HEK293T (cell line): ENCODE measurements around the gene MT3.

Source experiments
- CTCF ChIA-PET: fragments of 350-600 bp; formaldehyde crosslinking; extraction: SDS; loops from one replicate; lab custom pipeline; 2021; ENCODE audit warnings: antibody characterized with exemption, inconsistent platforms; lab: Yijun Ruan, JAX
- POLR2A ChIA-PET: fragments of 350-600 bp; formaldehyde crosslinking; extraction: SDS; loops from one replicate; lab custom pipeline; 2020; ENCODE audit warnings: antibody characterized with exemption, inconsistent platforms; lab: Yijun Ruan, JAX
- DNase-seq: peaks from one replicate; pipeline ENCODE4 v3.0.0; 2012; ENCODE audit warnings: mixed read lengths; ENCODE audit errors: extremely low spot score
- ARNT ChIP-seq: fragments of 450-650 bp; IDR thresholded peaks from 2 replicates; pipeline ENCODE4 v1.6.1; 2017; ENCODE audit warnings: mild to moderate bottlenecking
- BHLHE40 ChIP-seq: fragments of 450-650 bp; IDR thresholded peaks from 2 replicates; pipeline ENCODE4 v1.6.1; 2016; ENCODE audit warnings: mild to moderate bottlenecking, moderate library complexity, borderline replicate concordance
- CTBP1 ChIP-seq: fragments of 450-650 bp; IDR thresholded peaks from 2 replicates; pipeline ENCODE4 v1.6.1; 2016; ENCODE audit warnings: borderline replicate concordance
- ELF4 ChIP-seq: fragments of 450-650 bp; IDR thresholded peaks from 2 replicates; pipeline ENCODE4 v1.6.1; 2017; ENCODE audit warnings: antibody characterized with exemption
- FOXA1 ChIP-seq: fragments of 450-650 bp; IDR thresholded peaks from 2 replicates; pipeline ENCODE4 v1.6.1; 2016; ENCODE audit warnings: mild to moderate bottlenecking
- FOXK2 ChIP-seq: fragments of 450-650 bp; IDR thresholded peaks from 2 replicates; pipeline ENCODE4 v1.6.1; 2016; ENCODE audit warnings: mild to moderate bottlenecking
- FOXM1 ChIP-seq: fragments of 450-650 bp; IDR thresholded peaks from 2 replicates; pipeline ENCODE4 v1.6.1; 2017; ENCODE audit warnings: mild to moderate bottlenecking, borderline replicate concordance
- HDGF ChIP-seq: fragments of 450-650 bp; IDR thresholded peaks from 2 replicates; pipeline ENCODE4 v1.6.1; 2017; ENCODE audit warnings: antibody characterized with exemption, borderline replicate concordance
- L3MBTL2 ChIP-seq: fragments of 450-650 bp; conservative IDR thresholded peaks from 2 replicates; pipeline ENCODE4 v1.6.1; 2016; ENCODE audit warnings: mild to moderate bottlenecking
- LEF1 ChIP-seq: fragments of 450-650 bp; IDR thresholded peaks from 2 replicates; pipeline ENCODE4 v1.6.1; 2017; ENCODE audit warnings: mild to moderate bottlenecking, borderline replicate concordance
- NFRKB ChIP-seq: fragments of 450-650 bp; IDR thresholded peaks from 2 replicates; pipeline ENCODE4 v1.6.1; 2016; ENCODE audit warnings: mild to moderate bottlenecking, moderate library complexity
- SP1 ChIP-seq: fragments of 450-650 bp; IDR thresholded peaks from 2 replicates; pipeline ENCODE4 v1.6.1; 2017
- SUZ12 ChIP-seq: fragments of 450-650 bp; IDR thresholded peaks from 2 replicates; pipeline ENCODE4 v1.6.1; 2016; ENCODE audit warnings: mild to moderate bottlenecking
- TARDBP ChIP-seq: fragments of 450-650 bp; IDR thresholded peaks from 2 replicates; pipeline ENCODE4 v1.6.1; 2016
- ZNF384 ChIP-seq: fragments of 450-650 bp; IDR thresholded peaks from 2 replicates; pipeline ENCODE4 v1.6.1; 2016
- TF ChIP-seq, protein P1 (sequence below): fragments of 450-650 bp; IDR thresholded peaks from 2 replicates; pipeline ENCODE4 v1.6.1; 2016

Gene MT3

DNA sequence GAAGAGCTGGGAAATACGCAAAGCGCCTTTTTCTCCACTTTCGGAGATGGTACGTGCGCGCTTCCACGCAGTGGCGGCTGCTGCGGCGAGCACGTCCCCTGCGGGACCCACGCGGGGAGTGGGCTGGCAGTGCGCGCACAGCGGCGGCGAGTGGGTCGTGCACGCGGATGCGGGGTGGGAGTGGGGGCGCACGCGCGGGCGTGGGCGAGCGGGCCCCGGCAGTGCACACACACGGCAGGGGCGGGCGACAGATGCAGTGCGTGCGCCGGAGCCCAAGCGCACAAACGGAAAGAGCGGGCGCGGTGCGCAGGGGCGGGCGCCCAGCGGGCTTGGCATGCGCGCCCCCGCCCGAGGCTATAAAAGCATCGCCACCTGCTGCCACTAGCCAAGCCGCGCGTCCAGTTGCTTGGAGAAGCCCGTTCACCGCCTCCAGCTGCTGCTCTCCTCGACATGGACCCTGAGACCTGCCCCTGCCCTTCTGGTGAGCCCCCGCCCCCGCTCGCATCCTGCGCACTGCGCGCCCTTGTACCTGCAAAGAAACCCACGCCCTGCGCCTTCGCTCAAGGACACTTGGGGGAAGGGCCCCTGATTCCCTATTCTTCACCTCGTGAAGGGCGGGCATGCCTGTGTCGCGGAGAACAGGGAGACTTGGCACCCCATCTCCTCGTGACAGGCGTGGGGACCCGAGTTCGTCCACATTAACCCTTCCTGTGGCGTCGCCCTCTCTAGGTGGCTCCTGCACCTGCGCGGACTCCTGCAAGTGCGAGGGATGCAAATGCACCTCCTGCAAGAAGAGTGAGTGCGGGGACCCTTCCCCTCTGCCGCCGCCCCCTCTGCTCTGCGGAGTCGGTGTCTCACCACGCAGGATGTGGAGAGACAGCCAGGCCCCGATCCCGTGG, at the start of gene MT3:
MT3 (plus strand) TSS at position 388 of the 899 bp plus-strand sequence; CDS start at position 451, 63 bp downstream.
- DNase-seq: no peak
- CTCF ChIA-PET: no interaction called here

DNA sequence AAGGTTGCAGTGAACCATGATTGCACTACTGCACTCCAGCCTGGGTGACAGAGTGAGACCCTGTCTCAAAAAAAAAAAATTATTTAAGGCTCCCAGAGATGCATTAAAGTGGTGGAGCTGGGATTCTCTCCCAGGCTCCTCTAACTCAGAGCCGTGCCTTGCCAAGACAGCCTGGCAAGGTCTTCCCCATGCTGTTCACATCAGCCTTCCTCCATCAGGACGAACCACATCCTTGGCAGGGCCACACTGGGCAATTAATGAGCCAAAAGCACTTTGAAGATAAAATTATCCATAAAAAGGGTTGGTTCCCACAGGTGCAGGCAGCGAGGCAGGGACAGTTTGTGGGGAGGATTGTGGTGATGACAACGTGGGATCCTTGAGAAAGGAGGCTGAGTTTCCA, 49.7 kb upstream of the MT3 start:
- CTCF ChIA-PET: no interaction called here
- DNase-seq: no peak
- no peak for TF ChIP-seq ARNT
- no peak for TF ChIP-seq L3MBTL2
- no peak for TF ChIP-seq FOXK2
- no peak for TF ChIP-seq CTBP1
- TF ChIP-seq FOXA1: no peak
- TF ChIP-seq BHLHE40: no peak
- TF ChIP-seq LEF1: no peak
- no peak for TF ChIP-seq FOXM1
- TF ChIP-seq NFRKB: no peak
- TF ChIP-seq ELF4: no peak
- TF ChIP-seq ZNF384: no peak
- no peak for TF ChIP-seq SUZ12
- no peak for TF ChIP-seq TARDBP
- no peak for TF ChIP-seq HDGF
- TF ChIP-seq, protein P1, sequence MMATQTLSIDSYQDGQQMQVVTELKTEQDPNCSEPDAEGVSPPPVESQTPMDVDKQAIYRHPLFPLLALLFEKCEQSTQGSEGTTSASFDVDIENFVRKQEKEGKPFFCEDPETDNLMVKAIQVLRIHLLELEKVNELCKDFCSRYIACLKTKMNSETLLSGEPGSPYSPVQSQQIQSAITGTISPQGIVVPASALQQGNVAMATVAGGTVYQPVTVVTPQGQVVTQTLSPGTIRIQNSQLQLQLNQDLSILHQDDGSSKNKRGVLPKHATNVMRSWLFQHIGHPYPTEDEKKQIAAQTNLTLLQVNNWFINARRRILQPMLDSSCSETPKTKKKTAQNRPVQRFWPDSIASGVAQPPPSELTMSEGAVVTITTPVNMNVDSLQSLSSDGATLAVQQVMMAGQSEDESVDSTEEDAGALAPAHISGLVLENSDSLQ: no peak
- TF ChIP-seq SP1: no peak
- POLR2A ChIA-PET: no interaction called here

More for the DNA sequence above, at the start of gene MT3:
- no peak for TF ChIP-seq HDGF
- TF ChIP-seq LEF1: no peak
- no peak for TF ChIP-seq ZNF384
- no peak for TF ChIP-seq CTBP1
- no peak for TF ChIP-seq ELF4
- no peak for TF ChIP-seq FOXM1
- no peak for TF ChIP-seq FOXA1
- TF ChIP-seq SUZ12: no peak
- no peak for TF ChIP-seq L3MBTL2
- TF ChIP-seq TARDBP: no peak
- TF ChIP-seq BHLHE40: no peak
- TF ChIP-seq ARNT: no peak
- no peak for TF ChIP-seq FOXK2
- TF ChIP-seq SP1: no peak
- TF ChIP-seq, protein P1: no peak
- TF ChIP-seq NFRKB: no peak
- POLR2A ChIA-PET: no interaction called here

DNA sequence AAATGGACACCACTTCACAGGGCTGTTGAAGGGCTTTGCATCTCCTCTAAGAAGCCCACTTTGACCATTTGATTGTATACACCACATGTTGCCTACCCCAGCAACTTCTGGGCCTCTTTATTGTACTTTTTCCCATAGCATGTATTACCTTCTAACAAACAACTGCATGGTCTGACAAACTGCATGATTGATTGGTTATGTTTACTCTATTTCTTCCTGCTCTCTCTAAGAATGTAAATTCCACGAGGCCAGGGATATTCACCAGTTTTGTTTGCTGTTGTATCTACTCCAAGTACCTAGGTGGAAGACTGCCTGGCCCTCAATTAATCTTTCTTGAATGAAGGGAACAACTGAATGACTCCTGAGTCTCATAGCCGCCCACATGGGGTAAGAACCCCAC, 47.3 kb upstream of the MT3 start:
- TF ChIP-seq FOXM1: no peak
- no peak for TF ChIP-seq FOXK2
- no peak for TF ChIP-seq ELF4
- TF ChIP-seq, protein P1: no peak
- no peak for TF ChIP-seq SUZ12
- no peak for TF ChIP-seq ZNF384
- TF ChIP-seq LEF1: no peak
- no peak for TF ChIP-seq SP1
- no peak for TF ChIP-seq CTBP1
- TF ChIP-seq TARDBP: no peak
- no peak for TF ChIP-seq HDGF
- TF ChIP-seq BHLHE40: no peak
- no peak for TF ChIP-seq L3MBTL2
- TF ChIP-seq NFRKB: no peak
- TF ChIP-seq ARNT: no peak
- no peak for TF ChIP-seq FOXA1
- no peak for DNase-seq
- ChIA-PET CTCF (interaction anchor here (0.7 kb wide), 1 partner anchor 10 kb away, joined by 3 read pairs; no protein-coding TSS in a partner anchor), POLR2A (no interaction called here)

DNA sequence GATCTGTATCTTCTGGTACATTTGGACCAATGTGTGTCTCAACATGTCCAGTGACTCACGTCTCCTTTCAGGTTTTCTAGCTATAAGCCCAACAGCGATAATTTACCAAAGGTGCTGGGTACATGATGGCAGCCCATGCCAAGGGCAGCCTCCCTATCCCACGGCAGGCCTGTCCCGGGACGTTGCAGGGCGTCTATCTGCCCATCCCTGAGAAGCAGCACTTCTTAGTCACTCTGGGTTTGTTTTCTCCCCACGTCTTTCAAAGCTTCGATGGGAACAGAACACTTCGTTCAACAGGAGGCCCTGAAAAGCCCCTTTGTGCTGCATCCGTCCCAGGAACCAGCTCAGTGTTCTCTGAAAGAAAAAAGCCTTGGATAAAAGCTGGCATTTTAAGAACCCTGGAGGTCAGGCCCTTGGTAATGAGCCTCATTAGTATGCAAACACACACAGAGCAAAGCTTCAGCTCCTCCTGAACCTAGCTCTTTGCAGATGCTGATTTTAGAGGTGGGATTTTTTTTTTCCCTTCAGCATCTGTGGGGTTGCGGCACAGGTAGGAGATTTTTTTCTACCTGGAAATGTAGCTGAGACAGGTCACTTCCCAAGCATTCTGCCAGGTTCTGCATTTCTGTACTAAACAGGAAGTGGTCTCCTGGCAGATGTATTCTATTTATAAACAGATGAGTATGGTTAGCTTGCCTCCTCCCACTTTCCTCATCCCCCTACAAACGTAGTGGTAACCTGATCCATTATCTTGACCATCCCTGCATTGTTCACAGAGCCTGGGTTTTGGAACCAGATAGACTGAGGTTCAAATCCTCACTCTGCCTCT, 42.0 kb upstream of the MT3 start:
- TF ChIP-seq SP1 (no peak), TARDBP (no peak), FOXA1 (no peak), BHLHE40 (no peak), ARNT (no peak)
- POLR2A ChIA-PET: interaction anchor here (0.6 kb wide), 1 partner anchor 96 kb away, joined by 3 read pairs; the partner anchor contains the start of genes NUDT21 and OGFOD1
- no peak for DNase-seq
- CTCF ChIA-PET: no interaction called here

DNA sequence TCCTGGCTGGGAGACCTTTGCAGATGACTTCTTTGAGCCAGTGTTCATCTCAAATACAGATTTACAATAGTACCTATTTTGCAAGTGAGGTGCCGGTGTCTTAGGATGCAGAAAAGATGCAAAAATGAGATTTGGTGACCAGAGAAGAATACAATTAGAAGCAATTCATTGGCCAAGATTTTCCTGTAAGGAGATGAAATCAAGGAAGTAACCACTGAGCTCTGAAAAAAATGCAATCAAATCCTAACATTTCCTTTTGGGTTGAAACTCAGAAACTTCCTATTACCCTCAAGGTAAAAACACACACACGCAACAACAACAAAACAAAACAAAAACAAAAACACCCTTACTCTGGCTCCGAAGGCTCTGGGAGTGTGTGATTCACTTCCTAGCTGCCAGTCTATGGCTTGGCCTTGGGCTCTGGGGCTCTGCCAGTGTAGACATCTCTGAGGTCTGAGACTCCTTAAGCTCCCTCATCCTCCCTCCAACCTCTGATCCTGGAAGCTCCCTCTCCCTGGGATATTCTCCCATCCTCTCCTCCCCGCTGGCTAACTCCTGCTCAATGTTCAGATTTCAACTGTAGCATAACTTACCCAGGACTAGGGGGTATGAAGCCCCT, 41.3 kb upstream of the MT3 start:
- TF ChIP-seq BHLHE40: no peak
- CTCF ChIA-PET: no interaction called here
- DNase-seq: no peak
- POLR2A ChIA-PET: no interaction called here
